H1 (cell line): Measurements from ENCODE around the gene KCNK13. TPM values are rescaled to one million over a fixed set of nuclear protein-coding genes. Genes with fewer than 3 reads are reported as not detected.

Experiments used
- CTCF ChIA-PET: fragments of 300-600 bp; sonication (Branson Sonifier 250); formaldehyde crosslinking; loops from one replicate; lab custom pipeline; 2021; ENCODE audit not compliant: partially characterized antibody; lab: Charles Lee
- POLR2A ChIA-PET: fragments of 300-600 bp; sonication (Branson Sonifier 250); formaldehyde crosslinking; loops from one replicate; lab custom pipeline; 2021; ENCODE audit warnings: inconsistent platforms; ENCODE audit not compliant: partially characterized antibody; lab: Charles Lee
- DNase-seq, 2 experiments: peaks; one replicate each; pipeline versions ENCODE4 v3.0.0 to v3.0.0-alpha.2; 2010 to 2022; ENCODE audit warnings: low spot score in 2 of 2, low read depth in 1 of 2, mixed read lengths in 1 of 2
- FAIRE-seq: peaks from 2 replicates; lab custom pipeline; 2011; peaks lifted over from hg19 to GRCh38; lab: Jason Lieb, UNC
- H2AFZ ChIP-seq: 2 replicates; pipeline ENCODE4 v1.8.1; 2012; ENCODE audit warnings: low read length, inconsistent platforms
- H2AK5ac ChIP-seq: 2 replicates; pipeline ENCODE4 v1.6.1; 2013; ENCODE audit warnings: low read depth, low read length
- H2BK120ac ChIP-seq: replicated peaks from 2 replicates; pipeline ENCODE3; 2013; ENCODE audit warnings: low read depth, low read length, inconsistent platforms
- H2BK12ac ChIP-seq: 2 replicates; pipeline ENCODE4 v1.6.1; 2013; ENCODE audit warnings: low read depth, low read length
- H2BK15ac ChIP-seq: 2 replicates; pipeline ENCODE4 v1.6.1; 2013; ENCODE audit warnings: low read length
- H2BK20ac ChIP-seq: 2 replicates; pipeline ENCODE4 v1.6.1; 2013; ENCODE audit warnings: low read length
- H2BK5ac ChIP-seq: 2 replicates; pipeline ENCODE4 v1.6.1; 2013; ENCODE audit warnings: low read depth, low read length
- H3K14ac ChIP-seq: 2 replicates; pipeline ENCODE4 v1.6.1; 2013; ENCODE audit warnings: inconsistent platforms; ENCODE audit not compliant: insufficient read length
- H3K18ac ChIP-seq: 2 replicates; pipeline ENCODE4 v1.6.1; 2013; ENCODE audit warnings: low read length; ENCODE audit errors: extremely low read depth
- H3K23ac ChIP-seq: 2 replicates; pipeline ENCODE4 v1.6.1; 2013; ENCODE audit warnings: inconsistent platforms; ENCODE audit not compliant: insufficient read length
- H3K23me2 ChIP-seq: 2 replicates; pipeline ENCODE4 v1.6.1; 2013; ENCODE audit warnings: low read depth, low read length
- H3K27ac ChIP-seq: 2 replicates; pipeline ENCODE4 v1.6.1; 2011; ENCODE audit warnings: low read depth, low read length, inconsistent platforms
- H3K27me3 ChIP-seq, 4 experiments: replicated peaks in 1 of 4; 1 replicate in 1 of 4; 2 replicates in 3 of 4; pipeline versions ENCODE4 v1.6.1 to v1.8.1; 2011 to 2013; ENCODE audit warnings: low read length in 3 of 4, mild to moderate bottlenecking in 3 of 4, inconsistent platforms in 2 of 4, mixed read lengths in 2 of 4, moderate library complexity in 1 of 4; ENCODE audit not compliant: control insufficient read depth in 3 of 4, insufficient read depth in 3 of 4; ENCODE audit errors: extremely low read depth in 1 of 4
- H3K36me3 ChIP-seq, 4 experiments: 2 replicates each; pipeline versions ENCODE4 v1.6.1 to v1.8.1; 2011 to 2013; ENCODE audit warnings: mild to moderate bottlenecking in 4 of 4, low read length in 3 of 4, moderate library complexity in 2 of 4, control low read depth in 1 of 4, inconsistent platforms in 1 of 4; ENCODE audit not compliant: insufficient read depth in 4 of 4, control insufficient read depth in 2 of 4
- H3K4ac ChIP-seq: replicated peaks from 2 replicates; pipeline ENCODE3; 2013; ENCODE audit warnings: low read length, low read depth, mixed read lengths, inconsistent platforms; ENCODE audit not compliant: insufficient read length
- H3K4me1 ChIP-seq, 4 experiments: replicated peaks in 1 of 4; 1 replicate in 1 of 4; 2 replicates in 3 of 4; pipeline versions ENCODE4 v1.6.1 to v1.8.1; 2011 to 2013; ENCODE audit warnings: low read length in 3 of 4, inconsistent platforms in 2 of 4, mixed read lengths in 1 of 4; ENCODE audit not compliant: insufficient read depth in 4 of 4, control insufficient read depth in 3 of 4
- H3K4me2 ChIP-seq, 2 experiments: 2 replicates each; pipeline versions ENCODE4 v1.6.1 to v1.8.1; 2011 to 2013; ENCODE audit warnings: low read depth in 2 of 2, low read length in 2 of 2, control low read depth in 1 of 2, inconsistent platforms in 1 of 2, mild to moderate bottlenecking in 1 of 2; ENCODE audit not compliant: insufficient read depth in 1 of 2
- H3K4me3 ChIP-seq, 4 experiments: fragments of 200-600, 300-600 bp in 1 of 4; sonication (generic), shearing (Covaris generic), sonication (Bioruptor Twin) in 1 of 4; 2 replicates each; pipeline versions ENCODE4 v1.5.1 to v1.8.1; 2011 to 2016; ENCODE audit warnings: low read length in 4 of 4, low read depth in 3 of 4, control low read depth in 2 of 4, inconsistent platforms in 2 of 4, mild to moderate bottlenecking in 2 of 4, mixed read lengths in 1 of 4, moderate library complexity in 1 of 4; ENCODE audit not compliant: insufficient read depth in 2 of 4; ENCODE audit errors: extremely low read depth in 1 of 4
- H3K56ac ChIP-seq: replicated peaks from 2 replicates; pipeline ENCODE3; 2013; ENCODE audit warnings: low read depth, mild to moderate bottlenecking, mixed read lengths, low read length, inconsistent platforms; ENCODE audit not compliant: insufficient read length
- H3K79me1 ChIP-seq: 2 replicates; pipeline ENCODE4 v1.6.1; 2013; ENCODE audit warnings: low read depth, low read length, control low read depth
- H3K79me2 ChIP-seq, 2 experiments: 2 replicates each; pipeline versions ENCODE4 v1.6.1 to v1.8.1; 2012 to 2013; ENCODE audit warnings: low read length in 2 of 2, mild to moderate bottlenecking in 2 of 2, inconsistent platforms in 1 of 2; ENCODE audit not compliant: insufficient read depth in 2 of 2, control insufficient read depth in 1 of 2
- H3K9ac ChIP-seq, 4 experiments: replicated peaks in 1 of 4; 1 replicate in 1 of 4; 2 replicates in 3 of 4; pipeline versions ENCODE4 v1.6.1 to v1.8.1; 2011 to 2013; ENCODE audit warnings: low read depth in 3 of 4, low read length in 3 of 4, control low read depth in 2 of 4, mild to moderate bottlenecking in 2 of 4, moderate library complexity in 2 of 4, inconsistent platforms in 1 of 4; ENCODE audit errors: extremely low read depth in 1 of 4
- H3K9me3 ChIP-seq, 2 experiments: 2 replicates each; pipeline versions ENCODE4 v1.6.1 to v1.8.1; 2012 to 2013; ENCODE audit warnings: mild to moderate bottlenecking in 2 of 2, moderate library complexity in 2 of 2, control low read depth in 1 of 2, inconsistent platforms in 1 of 2, low read depth in 1 of 2, low read length in 1 of 2, mixed read lengths in 1 of 2; ENCODE audit not compliant: insufficient read depth in 2 of 2
- H4K20me1 ChIP-seq, 2 experiments: replicated peaks in 1 of 2; 2 replicates each; pipeline versions ENCODE3 to v1.8.1; 2011 to 2013; ENCODE audit warnings: inconsistent platforms in 2 of 2, low read length in 2 of 2, mild to moderate bottlenecking in 1 of 2; ENCODE audit not compliant: insufficient read depth in 2 of 2, control insufficient read depth in 1 of 2
- H4K5ac ChIP-seq: 2 replicates; pipeline ENCODE4 v1.6.1; 2013; ENCODE audit warnings: low read length, low read depth, mixed read lengths, inconsistent platforms; ENCODE audit not compliant: insufficient read length
- H4K8ac ChIP-seq: 2 replicates; pipeline ENCODE4 v1.8.0; 2013; ENCODE audit warnings: mild to moderate bottlenecking, moderate library complexity, low read length, inconsistent platforms; ENCODE audit not compliant: insufficient read depth; ENCODE audit errors: extremely low read depth
- H4K91ac ChIP-seq: replicated peaks from 2 replicates; pipeline ENCODE3; 2013; ENCODE audit warnings: low read length, mixed read lengths, inconsistent platforms; ENCODE audit not compliant: insufficient read length
- SIN3A ChIP-seq, 2 experiments: IDR thresholded peaks in 1 of 2; conservative IDR thresholded peaks in 1 of 2; 2 replicates each; pipeline ENCODE4 v1.6.1; 2011 to 2012; ENCODE audit warnings: low read length in 2 of 2, improper control_type of control experiment in 1 of 2, low read depth in 1 of 2, mild to moderate bottlenecking in 1 of 2
- WGBS, 2 experiments: shearing (Covaris generic) in 1 of 2; methylation state at CpG; one replicate each; pipeline versions ENCODE4 v1.1.6 to v1.1.7; 2013 to 2015; ENCODE audit warnings: low lambda C conversion rate in 2 of 2, mixed read lengths in 2 of 2, inconsistent platforms in 1 of 2, low coverage in 1 of 2, missing lambda C conversion rate in 1 of 2; ENCODE audit not compliant: insufficient replicate concordance in 2 of 2, insufficient coverage in 1 of 2, insufficient read length in 1 of 2; ENCODE audit errors: extremely low coverage in 1 of 2, missing lambda C conversion rate in 1 of 2; 5-methylcytosine and 5-hydroxymethylcytosine counted together
- polyA plus RNA-seq, 7 experiments: library from polyadenylated mRNA; depleted of rRNA in 3 of 7; stranded (reverse) in 5 of 7; unstranded in 2 of 7; fragments of >200 nt in 5 of 7; fragments of 200-250 nt in 2 of 7; gene quantifications; 1 replicate in 5 of 7; 2 replicates in 1 of 7; 4 replicates in 1 of 7; pipeline versions ENCODE4 v1.2.1 to v1.2.3, GENCODE V29; 2011 to 2013; ENCODE audit warnings: missing spikeins in 2 of 7, mixed read lengths in 2 of 7
- total RNA-seq: library from RNA; stranded (reverse); fragmentation: NEBNext Ultra II Directional; extraction: Animal tissue kit (Norgen Biotek cat#: 25700); gene quantifications from 2 replicates; pipeline ENCODE4 v1.2.1, GENCODE V29; 2021

Gene KCNK13
- total and polyA plus RNA-seq, 2 of the 8 experiments (the other 6 are each of a cell fraction or from before 2014, with no cell fraction given) = 0.39 to 0.48 TPM

DNA sequence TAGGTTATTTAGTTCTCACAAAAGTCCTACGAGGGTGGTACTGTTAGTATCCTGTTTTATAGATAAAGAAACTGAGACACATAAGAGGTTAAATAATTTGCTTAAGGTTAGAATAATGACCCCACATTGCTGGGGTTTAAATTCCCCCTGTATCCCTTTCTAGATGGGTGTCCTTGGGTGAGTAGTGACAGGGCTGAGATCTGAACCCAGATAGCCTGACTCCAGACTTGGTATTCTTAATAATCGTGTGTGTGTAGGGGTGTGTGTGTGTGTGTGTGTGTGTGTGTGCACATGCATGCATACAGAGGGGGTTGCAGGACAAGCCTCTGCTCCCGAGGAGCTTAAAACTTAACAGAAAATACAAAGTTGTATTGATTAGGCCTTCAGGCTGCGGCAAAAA, 97.9 kb downstream of the KCNK13 start:
- Histone ChIP-seq H3K4me3 (no peak overlapping the region), H3K4me2 (no peak overlapping the region), H3K4ac (no peak overlapping the region), H2AK5ac (no peak overlapping the region), H3K4me1 (peaks cover 0 to 3% (median 0%) of the 10 kb centered on the region in 4 experiments; a peak in 1 of 7 replicates), H3K18ac (no peak overlapping the region), H3K9me3 (no peaks in the 10 kb centered on the region), H4K5ac (no peak overlapping the region), H3K36me3 (no peaks in the 10 kb centered on the region), H3K23ac (no peak overlapping the region), H2BK20ac (no peak overlapping the region), H4K91ac (no peak overlapping the region), H3K9ac (no peak overlapping the region), H3K56ac (no peak overlapping the region), H2BK5ac (no peak overlapping the region), H2BK120ac (no peak overlapping the region), H3K27ac (no peak overlapping the region), H2BK12ac (no peak overlapping the region), H3K79me1 (no peaks in the 10 kb centered on the region), H3K27me3 (no peaks in the 10 kb centered on the region), H3K14ac (no peak overlapping the region), H3K79me2 (no peaks in the 10 kb centered on the region), H2AFZ (no peak overlapping the region), H4K8ac (no peak overlapping the region), H3K23me2 (no peaks in the 10 kb centered on the region), H2BK15ac (no peak overlapping the region), H4K20me1 (no peaks in the 10 kb centered on the region)
- ChIA-PET POLR2A (no interaction called here), CTCF (no interaction called here)
- 59% methylated on average over 4 of the region's 4 CpGs; no CpG with 5 or more reads in 1 of the 2 experiments for WGBS, 2 experiments
- DNase-seq (no peak), FAIRE-seq (no peak)
- TF ChIP-seq SIN3A (conservative IDR thresholded peaks at IDR 0.05 in 1 of 2, IDR thresholded peaks at IDR 0.05 in 1 of 2; ENCODE audit: low read depth in 1 of 2, low read length in 2 of 2) = no peak
